Type B pancreatic cell (in vitro differentiated cells): Measurements from ENCODE around the gene PITPNM2. TPM values are rescaled to one million over a fixed set of nuclear protein-coding genes. Genes with fewer than 3 reads are reported as not detected.
A peak's percentile ranks its signal among the peaks of the same experiment; 100 is the strongest.

Source experiments
- DNase-seq: peaks from one replicate; pipeline ENCODE4 v3.0.0; 2021; ENCODE audit warnings: mixed read lengths; ENCODE audit not compliant: unreplicated experiment; ENCODE audit errors: extremely low spot score
- H3K27ac Mint-ChIP-seq: 2 replicates; pipeline ENCODE4 v1.8.0; 2021; ENCODE audit warnings: mild to moderate bottlenecking, mixed read lengths
- H3K27me3 Mint-ChIP-seq: 2 replicates; pipeline ENCODE4 v1.8.0; 2021; ENCODE audit warnings: mixed read lengths
- H3K36me3 Mint-ChIP-seq: 2 replicates; pipeline ENCODE4 v1.8.0; 2021; ENCODE audit warnings: mixed read lengths
- H3K4me1 Mint-ChIP-seq: one replicate; pipeline ENCODE4 v1.8.0; 2021; ENCODE audit warnings: mixed read lengths; ENCODE audit not compliant: unreplicated experiment
- H3K4me3 Mint-ChIP-seq: 2 replicates; pipeline ENCODE4 v1.8.0; 2021; ENCODE audit warnings: mild to moderate bottlenecking, mixed read lengths
- H3K9me3 Mint-ChIP-seq: 2 replicates; pipeline ENCODE4 v1.8.0; 2021; ENCODE audit warnings: mixed read lengths
- CTCF ChIP-seq: fragments of 200-600 bp; sonication (generic); conservative IDR thresholded peaks from 2 replicates; pipeline ENCODE4 v1.5.0; 2021; ENCODE audit warnings: antibody characterized with exemption, mild to moderate bottlenecking
- total RNA-seq: library from RNA; stranded (reverse); gene quantifications from 2 replicates; pipeline ENCODE4 v1.2.1, GENCODE V29; 2021; ENCODE audit warnings: low replicate concordance

The PITPNM2 gene
- total RNA-seq, 1 donor from 2014 or later, result 6.8 TPM

GRCh38 chr12:123119808-123120207 lies 31.1 kb downstream of the PITPNM2 start:
- no peak overlapping the region for H3K4me3 Mint-ChIP-seq
- no peaks in the 10 kb centered on the region for H3K27me3 Mint-ChIP-seq

GRCh38 chr12:123118497-123118896 lies 32.4 kb downstream of the PITPNM2 start:
- Mint-ChIP-seq H3K36me3 (no peaks in the 10 kb centered on the region), H3K4me3 (no peak overlapping the region), H3K27ac (peak overlapping the region; percentile 22), H3K9me3 (no peaks in the 10 kb centered on the region), H3K4me1 (peaks cover 6% of the 10 kb centered on the region), H3K27me3 (no peaks in the 10 kb centered on the region)
- DNase-seq, result no peak
- TF ChIP-seq CTCF, result no peak

More at GRCh38 chr12:123119808-123120207, 31.1 kb downstream of the PITPNM2 start:
- Mint-ChIP-seq H3K9me3 (no peaks in the 10 kb centered on the region), H3K27ac (no peak overlapping the region), H3K4me1 (peaks cover 6% of the 10 kb centered on the region), H3K36me3 (no peaks in the 10 kb centered on the region)
- no peak for TF ChIP-seq CTCF
- DNase-seq, result no peak

- DNase-seq, result no peak
- peaks cover 18% of the 10 kb centered on the region for H3K4me1 Mint-ChIP-seq
- H3K36me3 Mint-ChIP-seq, result no peaks in the 10 kb centered on the region
- H3K27ac Mint-ChIP-seq, result peak overlapping the region; percentile 21
- H3K27me3 Mint-ChIP-seq, result no peaks in the 10 kb centered on the region
- no peaks in the 10 kb centered on the region for H3K9me3 Mint-ChIP-seq
- TF ChIP-seq CTCF, result no peak
- no peak overlapping the region for H3K4me3 Mint-ChIP-seq
Measured at GRCh38 chr12:123115409-123116121, 35.3 kb downstream of the PITPNM2 start.

- H3K4me1 Mint-ChIP-seq, result peaks cover 18% of the 10 kb centered on the region
- no peaks in the 10 kb centered on the region for H3K27me3 Mint-ChIP-seq
- H3K36me3 Mint-ChIP-seq, result no peaks in the 10 kb centered on the region
- no peak for DNase-seq
- H3K4me3 Mint-ChIP-seq, result no peak overlapping the region
- no peak overlapping the region for H3K27ac Mint-ChIP-seq
- no peaks in the 10 kb centered on the region for H3K9me3 Mint-ChIP-seq
- TF ChIP-seq CTCF, result no peak
Measured at GRCh38 chr12:123114304-123115083, 36.4 kb downstream of the PITPNM2 start.

GRCh38 chr12:123113026-123113425 lies 37.9 kb downstream of the PITPNM2 start:
- peaks cover 18% of the 10 kb centered on the region for H3K4me1 Mint-ChIP-seq
- H3K27ac Mint-ChIP-seq, result no peak overlapping the region
- H3K27me3 Mint-ChIP-seq, result no peaks in the 10 kb centered on the region
- DNase-seq, result no peak
- TF ChIP-seq CTCF, result no peak
- no peaks in the 10 kb centered on the region for H3K9me3 Mint-ChIP-seq
- no peaks in the 10 kb centered on the region for H3K36me3 Mint-ChIP-seq
- H3K4me3 Mint-ChIP-seq, result no peak overlapping the region
